ENCODE data around the gene COX7B2.

The COX7B2 gene

DNA sequence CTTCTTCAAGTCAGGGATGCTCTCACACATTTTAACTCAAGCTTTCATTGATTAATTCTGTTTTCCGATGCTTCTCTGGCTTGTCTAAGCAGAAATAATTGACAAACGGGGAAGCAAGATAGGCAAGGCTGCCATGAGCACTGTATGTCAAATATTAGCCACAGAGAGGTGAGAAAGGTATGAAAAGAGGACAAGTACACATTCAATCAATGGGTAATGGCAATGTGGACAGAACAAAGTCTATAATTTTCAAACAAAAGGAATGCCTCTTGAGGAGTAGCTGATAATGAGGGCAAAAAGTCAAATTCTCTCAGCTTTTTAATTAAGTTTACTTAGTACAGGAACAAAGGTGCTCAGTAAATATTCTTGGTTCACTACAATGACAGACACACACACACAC lies 19.6 kb downstream of the COX7B2 start:
- DNase-seq (ENCODE audit: low read depth), result no peak

DNA sequence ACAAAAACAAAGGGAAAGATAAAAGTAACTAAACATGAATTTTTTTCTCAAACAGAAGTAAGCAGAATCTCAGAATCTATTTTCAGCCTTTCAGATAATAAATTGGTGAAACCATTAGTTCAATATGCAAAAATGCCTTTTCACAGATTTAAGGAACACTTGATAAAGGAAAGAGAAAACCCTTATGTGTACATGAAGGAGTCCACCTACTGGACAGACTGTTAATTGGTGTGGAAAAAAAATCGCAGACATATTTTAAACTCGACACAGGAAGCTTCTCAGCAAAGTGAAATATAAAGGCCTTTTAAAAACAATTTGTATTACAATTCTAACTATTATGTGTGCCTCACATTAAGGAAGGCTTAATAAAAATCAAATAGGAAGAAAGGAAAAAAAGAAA lies 22.3 kb downstream of the COX7B2 start:
- no peak for DNase-seq (ENCODE audit: low read depth)

DNA sequence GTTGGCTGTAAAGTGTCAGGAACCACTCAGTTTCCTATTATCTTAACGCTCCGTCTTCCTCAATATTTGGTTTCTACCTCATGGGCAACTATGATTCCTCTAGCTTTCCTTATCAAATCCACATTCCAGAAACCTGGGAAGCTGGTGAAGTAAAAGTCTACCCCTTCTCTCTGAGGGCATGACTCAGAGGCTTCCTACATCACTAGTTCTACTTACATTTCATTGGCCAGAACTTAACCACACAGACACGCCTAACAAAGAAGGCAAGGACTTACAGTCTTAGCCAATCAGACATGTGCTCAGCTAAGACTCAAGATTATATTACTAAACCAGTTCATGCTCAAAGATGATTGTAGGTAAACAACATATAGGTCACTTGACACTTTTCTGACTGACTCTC lies 30.4 kb downstream of the COX7B2 start:
- DNase-seq (ENCODE audit: low read depth), result no peak

- DNase-seq (ENCODE audit: low read depth), result no peak
Observed at GRCh38 chr4:46874811-46875210, 34.2 kb downstream of the COX7B2 start.

DNA sequence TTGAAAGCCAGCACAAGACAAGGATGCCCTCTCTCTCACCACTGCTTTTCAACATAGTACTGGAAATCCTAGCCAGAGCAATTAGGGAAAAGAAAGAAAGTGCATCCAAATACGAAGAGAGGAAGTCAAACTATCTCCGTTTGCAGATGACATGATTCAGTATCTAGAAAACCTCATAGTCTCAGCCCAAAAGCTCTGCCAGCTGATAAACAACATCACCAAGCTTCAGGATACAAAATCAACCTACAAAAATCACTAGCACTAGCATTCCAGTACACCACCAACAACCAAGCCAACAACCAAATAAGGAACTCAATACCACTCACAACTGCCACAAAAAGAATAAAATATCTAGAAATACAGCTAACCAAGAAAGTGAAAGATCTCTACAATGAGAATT lies 38.6 kb downstream of the COX7B2 start:
- DNase-seq (ENCODE audit: low read depth), result no peak

DNA sequence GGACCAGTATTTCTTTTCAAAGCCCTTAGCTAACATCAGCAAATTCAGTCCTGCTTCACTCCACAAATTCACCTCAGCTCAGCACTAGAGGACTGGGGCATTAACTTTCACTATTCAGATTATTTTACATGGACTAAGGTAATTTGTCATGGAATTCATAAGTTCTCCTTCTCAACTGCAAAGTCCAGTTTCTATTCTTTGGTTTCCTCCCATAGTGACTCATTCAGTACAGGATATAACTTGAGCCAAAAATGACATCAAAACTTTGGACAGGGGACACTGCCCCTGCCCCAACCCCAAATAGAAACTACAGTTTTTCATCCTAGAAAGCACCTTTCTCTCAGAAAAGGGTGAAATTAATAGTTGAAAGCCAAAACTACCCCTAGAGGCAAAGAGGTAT lies 52.7 kb downstream of the COX7B2 start:
- DNase-seq (ENCODE audit: low read depth), result no peak

- no peak for DNase-seq (ENCODE audit: low read depth)
Observed at GRCh38 chr4:46852800-46853199, 56.2 kb downstream of the COX7B2 start.

DNA sequence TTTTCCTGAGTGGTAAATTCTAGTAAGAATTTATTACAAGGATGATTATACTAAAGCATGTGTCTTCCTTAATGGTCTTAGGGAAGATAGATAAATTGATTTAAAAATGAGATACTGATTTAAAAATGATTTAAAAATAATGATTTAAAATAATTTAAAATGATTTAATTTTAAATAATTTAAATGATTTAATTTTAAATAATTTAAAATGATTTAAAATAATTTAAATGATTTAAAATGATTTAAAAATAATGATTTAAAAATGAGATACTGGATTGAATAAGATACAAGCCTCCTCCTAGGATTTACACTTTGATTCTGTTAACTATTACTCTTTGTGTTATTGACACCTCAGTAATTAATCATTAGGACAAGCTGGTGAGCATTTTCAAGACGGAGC lies 59.0 kb downstream of the COX7B2 start:
- DNase-seq (ENCODE audit: low read depth), result no peak

DNA sequence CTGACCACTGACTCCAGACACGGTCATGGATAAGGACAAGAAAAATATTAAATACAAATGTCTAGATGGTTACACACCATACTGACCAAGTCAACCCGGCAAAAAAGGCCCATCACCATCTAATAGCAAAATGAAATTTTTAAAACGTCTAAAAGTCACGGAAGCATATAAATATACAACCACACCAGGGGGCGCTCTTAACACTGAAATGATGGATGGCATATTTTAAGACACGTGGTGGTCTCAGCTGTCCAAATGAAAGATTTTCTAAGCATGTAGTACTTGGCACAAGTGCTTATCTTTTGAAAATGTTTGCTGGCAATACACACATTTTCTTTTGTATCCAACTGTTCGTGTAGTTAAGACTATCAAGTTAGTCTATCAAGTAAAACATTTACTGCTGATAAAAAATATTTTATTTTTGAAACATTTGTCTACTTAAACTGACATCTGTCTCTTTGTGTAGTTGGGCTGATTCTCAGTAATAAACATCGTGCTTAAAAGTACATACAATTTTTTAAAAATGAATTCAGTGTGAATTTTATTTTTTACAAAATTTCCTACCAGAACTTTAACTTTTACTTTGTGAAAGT lies 64.6 kb downstream of the COX7B2 start:
- DNase-seq (ENCODE audit: low read depth), result peak; percentile 15

DNA sequence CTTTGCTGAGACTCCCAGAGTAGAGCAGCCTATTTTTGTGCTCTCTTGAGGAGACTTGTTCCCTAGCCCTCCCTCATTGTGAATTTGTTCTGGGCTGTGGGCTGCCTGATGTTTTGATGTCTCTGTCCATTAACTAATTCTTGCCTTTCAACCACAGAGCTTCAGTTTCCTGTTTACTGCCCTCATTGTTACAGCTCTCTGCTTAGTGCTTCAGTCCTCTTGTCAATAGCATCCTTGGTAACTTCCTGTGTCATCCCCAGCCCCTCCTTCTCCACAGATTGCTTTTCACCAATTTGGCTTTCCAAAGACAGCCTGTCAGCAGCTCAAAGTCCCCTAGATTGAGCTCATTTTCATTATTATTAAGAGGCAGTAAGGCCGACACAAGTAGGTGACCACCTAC lies 69.9 kb downstream of the COX7B2 start:
- no peak for DNase-seq (ENCODE audit: low read depth)

DNA sequence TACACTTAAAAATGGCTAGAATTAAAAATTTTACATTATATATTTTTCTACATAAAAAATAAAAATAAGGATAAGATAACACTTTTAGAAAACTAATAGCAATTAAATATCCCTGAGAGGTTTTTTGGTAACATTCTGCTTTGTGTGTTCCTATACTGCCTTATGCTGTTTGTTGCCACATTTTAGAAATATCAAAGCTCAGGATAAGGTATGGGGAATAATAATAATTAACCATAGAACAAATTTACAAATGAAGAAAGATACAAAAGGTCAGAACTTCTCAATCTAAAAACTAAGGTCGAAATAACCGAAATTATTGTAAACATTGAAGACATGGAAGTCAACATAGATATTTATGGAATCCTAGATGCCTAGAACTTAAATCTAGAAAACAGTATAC lies 71.4 kb downstream of the COX7B2 start:
- DNase-seq (ENCODE audit: low read depth), result no peak

GRCh38 chr4:46836584-46836983 lies 72.5 kb downstream of the COX7B2 start:
- no peak for DNase-seq (ENCODE audit: low read depth)

GRCh38 chr4:46830971-46831454 lies 78.0 kb downstream of the COX7B2 start:
- DNase-seq (ENCODE audit: low read depth), result no peak

DNA sequence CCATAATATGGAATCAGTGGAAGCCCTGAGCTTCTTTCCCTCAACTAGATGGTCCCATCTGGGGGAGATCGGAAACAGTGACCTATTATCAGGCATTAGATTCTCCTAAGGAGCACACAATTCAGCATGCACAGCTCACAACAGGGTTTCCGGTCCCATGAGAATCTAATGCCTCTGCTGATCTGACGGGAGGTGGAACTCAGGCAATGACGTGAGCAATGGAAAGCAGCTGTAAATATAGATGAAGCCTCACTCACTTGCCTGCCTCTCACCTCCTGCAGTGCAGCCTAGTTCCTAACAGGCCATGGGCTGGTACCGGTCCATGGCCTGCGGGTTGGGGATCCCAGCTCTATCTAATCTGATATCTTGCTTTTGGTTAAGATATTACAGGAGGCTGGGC lies 88.9 kb downstream of the COX7B2 start:
- DNase-seq (ENCODE audit: low read depth), result no peak

- DNase-seq (ENCODE audit: low read depth), result no peak
Observed at GRCh38 chr4:46819095-46819494, 90.0 kb downstream of the COX7B2 start.

DNA sequence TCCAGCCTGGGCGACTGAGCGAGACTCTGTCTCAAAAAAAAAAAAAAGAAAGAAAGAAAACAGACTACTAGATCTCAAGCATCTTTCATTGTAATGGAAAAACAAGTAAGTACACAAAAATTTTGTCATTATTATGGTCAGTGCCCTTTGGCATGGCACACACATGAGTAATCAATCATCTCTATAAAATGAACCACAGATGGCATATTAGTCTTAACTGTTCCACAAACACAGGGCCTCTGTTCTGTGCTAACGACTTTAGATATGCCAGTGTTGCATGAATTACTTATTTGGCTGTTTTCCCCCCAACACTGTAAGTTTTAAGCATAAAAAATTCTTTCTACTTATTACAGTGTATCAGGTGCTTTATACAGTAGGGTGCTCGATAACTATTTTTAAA lies 90.4 kb downstream of the COX7B2 start:
- DNase-seq (ENCODE audit: low read depth), result no peak

DNA sequence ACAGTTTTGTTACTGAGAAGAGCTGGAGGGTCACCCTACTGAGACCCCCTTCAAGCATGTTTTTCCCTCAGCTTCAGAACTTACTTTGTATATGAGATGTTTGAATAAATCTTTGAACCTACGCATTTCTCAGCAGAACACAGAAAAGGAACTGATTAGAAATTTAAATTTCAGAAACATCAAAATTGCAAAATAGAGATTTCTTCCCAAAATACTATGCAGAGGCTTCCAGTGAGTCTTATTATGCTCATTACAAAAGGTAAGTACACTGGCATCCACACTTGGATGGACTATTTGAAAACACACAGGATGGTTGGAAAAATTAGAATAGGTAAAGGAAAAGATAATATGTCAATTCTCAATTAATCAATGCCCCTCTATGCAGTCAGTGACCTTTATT lies 91.2 kb downstream of the COX7B2 start:
- no peak for DNase-seq (ENCODE audit: low read depth)

DNA sequence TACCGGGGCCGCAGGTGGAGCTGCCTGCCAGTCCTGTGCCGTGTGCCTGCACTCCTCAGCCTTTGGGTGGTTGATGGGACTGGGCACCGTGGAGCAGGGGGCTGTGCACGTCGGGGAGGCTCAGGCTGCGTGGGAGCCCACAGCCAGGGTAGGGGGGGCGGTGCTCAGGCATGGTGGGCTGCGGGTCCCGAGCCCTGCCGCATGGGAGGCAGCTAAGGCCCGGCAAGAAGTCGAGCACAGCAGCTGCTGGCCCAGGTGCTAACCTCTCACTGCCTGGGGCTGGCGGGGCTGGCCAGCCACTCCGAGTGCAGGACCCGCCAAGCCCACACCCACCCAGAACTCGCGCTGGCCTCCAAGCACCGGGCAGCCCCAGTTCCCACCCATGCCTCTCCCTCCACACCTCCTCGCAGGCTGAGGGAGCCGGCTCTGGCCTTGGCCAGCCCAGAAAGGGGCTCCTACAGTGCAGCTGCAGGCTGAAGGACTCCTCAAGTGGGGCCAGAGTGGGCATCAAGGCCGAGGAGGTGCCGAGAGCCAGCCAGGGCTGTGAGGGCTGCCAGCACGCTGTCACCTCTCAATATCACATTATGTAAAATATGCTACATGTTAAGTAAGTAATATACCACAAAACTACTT lies 104.1 kb downstream of the COX7B2 start:
- DNase-seq (ENCODE audit: low read depth), result no peak

DNA sequence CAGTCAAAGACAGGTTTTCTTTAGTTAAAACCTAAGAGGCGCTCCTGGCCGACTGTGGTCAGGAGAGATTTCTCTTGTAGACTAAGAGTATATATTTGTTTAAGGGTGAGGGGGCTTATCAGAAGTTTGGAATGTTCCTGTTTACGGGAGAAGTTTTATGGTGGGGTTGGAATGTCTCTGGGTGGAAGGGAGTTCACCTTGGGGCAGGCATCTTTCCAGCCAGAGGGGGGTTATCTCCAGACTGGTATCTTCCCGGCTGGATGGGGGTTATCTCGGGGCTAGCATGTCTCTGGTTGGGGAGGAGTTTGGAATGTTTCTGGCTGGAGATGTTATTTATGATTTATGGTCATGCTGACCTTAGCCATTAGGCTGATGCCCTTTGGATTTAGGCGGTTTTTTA lies 116.0 kb downstream of the COX7B2 start:
- DNase-seq (ENCODE audit: low read depth), result no peak

DNA sequence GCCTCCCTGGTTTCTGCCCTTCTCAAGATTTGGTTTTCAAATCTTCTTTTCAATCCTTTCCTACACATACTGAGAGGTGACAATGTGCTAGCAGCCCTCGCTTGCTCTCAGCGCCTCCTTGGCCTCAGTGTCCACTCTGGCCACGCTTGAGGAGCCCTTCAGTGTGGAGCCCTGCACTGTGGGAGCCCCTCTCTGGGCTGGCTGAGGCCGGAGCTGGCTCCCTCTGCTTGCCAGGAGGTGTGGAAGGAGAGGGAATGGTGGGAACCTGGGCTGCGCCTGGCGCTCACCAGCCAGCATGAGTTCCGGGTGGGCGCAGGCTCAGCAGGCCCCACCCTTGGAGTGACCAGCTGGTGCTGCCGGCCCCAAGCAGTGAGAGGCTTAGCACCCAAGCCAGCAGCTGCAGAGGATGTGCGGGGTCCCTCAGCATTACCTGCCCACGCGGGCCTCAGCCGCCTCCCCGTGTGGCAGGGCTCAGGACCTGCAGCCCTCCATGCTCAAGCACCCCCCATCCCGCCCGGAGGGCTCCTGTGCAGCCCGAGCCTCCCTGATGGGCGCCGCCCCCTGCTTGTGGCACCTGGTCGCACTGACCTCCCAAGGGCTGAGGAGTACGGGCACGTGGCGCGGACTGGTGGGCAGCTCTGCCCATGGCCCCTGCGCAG lies 127.5 kb downstream of the COX7B2 start:
- no peak for DNase-seq (ENCODE audit: low read depth)

- no peak for DNase-seq (ENCODE audit: low read depth)
Observed at GRCh38 chr4:46765465-46765864, 143.6 kb downstream of the COX7B2 start.

GRCh38 chr4:46730075-46730474 lies 179.0 kb downstream of the COX7B2 start:
- DNase-seq (ENCODE audit: low read depth), result no peak

- no peak for DNase-seq (ENCODE audit: low read depth)
Observed at GRCh38 chr4:46720055-46720454, 189.0 kb downstream of the COX7B2 start.

DNA sequence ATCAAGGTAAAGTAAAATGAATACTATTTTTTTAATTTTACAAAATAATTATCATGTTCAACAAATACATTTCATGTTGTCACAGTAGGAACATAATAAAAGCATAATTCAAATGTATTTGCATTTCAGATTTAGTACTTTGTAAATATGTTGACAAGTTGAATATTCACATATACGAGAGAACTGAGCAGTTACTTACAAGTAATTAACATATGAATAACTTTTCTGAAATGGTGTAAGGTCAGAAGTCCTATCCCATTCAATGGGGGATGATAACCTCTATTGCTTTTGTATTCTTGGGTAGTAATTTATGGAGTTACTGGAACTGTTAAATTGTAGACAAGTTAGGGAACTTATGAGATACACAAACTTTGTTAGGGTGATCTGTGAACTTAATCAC lies 191.1 kb downstream of the COX7B2 start:
- DNase-seq (ENCODE audit: low read depth), result no peak
